CD14-positive monocyte (primary cell): ENCODE measurements around the gene RCAN2. TPM values are rescaled to one million over a fixed set of nuclear protein-coding genes. Genes with fewer than 3 reads are reported as not detected.

Experiments used
- DNase-seq, 3 donors: peaks; one replicate each; pipeline ENCODE4 v3.0.0-alpha.2; 2011 to 2022
- H2AFZ ChIP-seq: 2 replicates; pipeline ENCODE4 v1.6.0; 2012; ENCODE audit warnings: mild to moderate bottlenecking, low read depth, low read length, inconsistent platforms; ENCODE audit not compliant: insufficient read depth, poor library complexity, severe bottlenecking
- H3K27ac ChIP-seq, 2 donors: 1 replicate in 1 of 2; 2 replicates in 1 of 2; pipeline ENCODE4 v1.5.1; 2012 to 2013; ENCODE audit warnings: low read length in 2 of 2, control low read depth in 1 of 2, inconsistent platforms in 1 of 2, low read depth in 1 of 2, mild to moderate bottlenecking in 1 of 2
- H3K27me3 ChIP-seq, 2 donors: one replicate each; pipeline versions ENCODE4 v1.6.0 to v1.6.1; 2011 to 2013; ENCODE audit warnings: low read length in 2 of 2; ENCODE audit not compliant: control insufficient read depth in 2 of 2, insufficient read depth in 2 of 2
- H3K36me3 ChIP-seq, 2 donors: replicated peaks in 1 of 2; 1 replicate in 1 of 2; 2 replicates in 1 of 2; pipeline versions ENCODE4 v1.5.1 to v1.6.1; 2012 to 2013; ENCODE audit warnings: low read length in 2 of 2, control low read depth in 1 of 2, inconsistent platforms in 1 of 2, mild to moderate bottlenecking in 1 of 2; ENCODE audit not compliant: insufficient read depth in 2 of 2, control insufficient read depth in 1 of 2
- H3K4me1 ChIP-seq, 2 donors: 1 replicate in 1 of 2; 2 replicates in 1 of 2; pipeline versions ENCODE4 v1.5.1 to v1.6.1; 2012 to 2013; ENCODE audit warnings: low read length in 2 of 2, control low read depth in 1 of 2, inconsistent platforms in 1 of 2, mild to moderate bottlenecking in 1 of 2, moderate library complexity in 1 of 2; ENCODE audit not compliant: insufficient read depth in 2 of 2, control insufficient read depth in 1 of 2
- H3K4me2 ChIP-seq: replicated peaks from 2 replicates; pipeline ENCODE3; 2012; ENCODE audit warnings: low read length, moderate library complexity, mild to moderate bottlenecking; ENCODE audit not compliant: poor library complexity, severe bottlenecking; ENCODE audit errors: extremely low read depth
- H3K4me3 ChIP-seq, 3 experiments: fragments of 200-600 bp in 1 of 3; sonication (generic) in 1 of 3; replicated peaks in 1 of 3; 1 replicate in 2 of 3; 2 replicates in 1 of 3; pipeline ENCODE4 v1.5.1; 2011 to 2013; ENCODE audit warnings: low read length in 3 of 3, mild to moderate bottlenecking in 3 of 3, control low read depth in 2 of 3, low read depth in 2 of 3, inconsistent platforms in 1 of 3, moderate library complexity in 1 of 3
- H3K79me2 ChIP-seq: 2 replicates; pipeline ENCODE4 v1.6.0; 2012; ENCODE audit warnings: mild to moderate bottlenecking, control low read depth, inconsistent platforms, low read length, moderate library complexity; ENCODE audit not compliant: insufficient read depth
- H3K9ac ChIP-seq: 2 replicates; pipeline ENCODE4 v1.6.0; 2017; ENCODE audit warnings: low read length, mild to moderate bottlenecking; ENCODE audit not compliant: insufficient read depth, poor library complexity, severe bottlenecking
- H3K9me3 ChIP-seq, 2 donors: replicated peaks in 1 of 2; 1 replicate in 1 of 2; 2 replicates in 1 of 2; pipeline versions ENCODE4 v1.5.1 to v1.6.1; 2012 to 2013; ENCODE audit warnings: low read length in 2 of 2, control low read depth in 1 of 2; ENCODE audit not compliant: control insufficient read depth in 1 of 2, insufficient read depth in 1 of 2
- H4K20me1 ChIP-seq: 2 replicates; pipeline ENCODE4 v1.6.0; 2012; ENCODE audit warnings: mild to moderate bottlenecking, low read length, control low read depth, moderate library complexity; ENCODE audit not compliant: insufficient read depth
- H3K27ac Mint-ChIP-seq, 7 donors: one replicate each; pipeline ENCODE4 v1.8.0; 2020; ENCODE audit warnings: mild to moderate bottlenecking in 7 of 7, mixed read lengths in 7 of 7, moderate library complexity in 6 of 7, inconsistent platforms in 2 of 7
- H3K27me3 Mint-ChIP-seq, 3 donors: one replicate each; pipeline ENCODE4 v1.8.0; 2021 to 2022; ENCODE audit warnings: low read depth in 3 of 3, mild to moderate bottlenecking in 3 of 3, mixed read lengths in 3 of 3, moderate library complexity in 3 of 3, inconsistent platforms in 1 of 3
- H3K36me3 Mint-ChIP-seq, 2 donors: one replicate each; pipeline ENCODE4 v1.8.0; 2020; ENCODE audit warnings: mixed read lengths in 2 of 2, inconsistent platforms in 1 of 2, mild to moderate bottlenecking in 1 of 2
- H3K4me1 Mint-ChIP-seq: one replicate; pipeline ENCODE4 v1.8.0; 2020; ENCODE audit warnings: mild to moderate bottlenecking, mixed read lengths
- H3K4me3 Mint-ChIP-seq, 2 donors: one replicate each; pipeline ENCODE4 v1.8.0; 2020; ENCODE audit warnings: mild to moderate bottlenecking in 2 of 2, mixed read lengths in 2 of 2, moderate library complexity in 1 of 2
- H3K9me3 Mint-ChIP-seq, 7 donors: one replicate each; pipeline ENCODE4 v1.8.0; 2020 to 2022; ENCODE audit warnings: mixed read lengths in 7 of 7, mild to moderate bottlenecking in 6 of 7, moderate library complexity in 6 of 7, inconsistent platforms in 2 of 7
- CTCF ChIP-seq: fragments of 200-600 bp; IDR thresholded peaks from one replicate; pipeline ENCODE4 v1.8.0; 2022; ENCODE audit warnings: antibody characterized with exemption, mild to moderate bottlenecking
- WGBS: methylation state at CpG from one replicate; pipeline ENCODE4 v1.1.5; 2013; ENCODE audit warnings: missing lambda C conversion rate; ENCODE audit not compliant: insufficient coverage; 5-methylcytosine and 5-hydroxymethylcytosine counted together
- intact Hi-C, 2 donors: fragments of 100-400 bp; cut with micrococcal nuclease; formaldehyde crosslinking; loops; one replicate each; pipeline versions ENCODE4 v1.15.0 to v1.15.1; 2023
- polyA plus RNA-seq, 3 donors: library from polyadenylated mRNA; depleted of rRNA in 1 of 3; unstranded in 2 of 3; stranded (reverse) in 1 of 3; fragments of 300-500 nt in 2 of 3; fragments of >200 nt in 1 of 3; fragmentation: Illumina TruSeq in 2 of 3; gene quantifications; 1 replicate in 2 of 3; 2 replicates in 1 of 3; pipeline ENCODE4 v1.2.3, GENCODE V29; 2012 to 2021

The RCAN2 gene
- polyA plus RNA-seq, 3 donors, result not detected

GRCh38 chr6:46305833-46306232 is 185.4 kb downstream of the RCAN2 start:
- Histone ChIP-seq H2AFZ (no peak overlapping the region), H3K4me1 (no peaks in the 10 kb centered on the region), H3K79me2 (no peaks in the 10 kb centered on the region), H3K9ac (no peak overlapping the region), H3K4me2 (no peak overlapping the region), H3K27me3 (no peaks in the 10 kb centered on the region), H4K20me1 (no peaks in the 10 kb centered on the region), H3K4me3 (no peak overlapping the region), H3K36me3 (no peaks in the 10 kb centered on the region), H3K27ac (no peak overlapping the region), H3K9me3 (no peaks in the 10 kb centered on the region)
- Mint-ChIP-seq H3K27ac (no peak overlapping the region), H3K9me3 (peaks cover 0 to 6% (median 3%) of the 10 kb centered on the region in 7 donors), H3K4me3 (no peak overlapping the region), H3K27me3 (peaks cover 0 to 7% (median 2%) of the 10 kb centered on the region in 3 donors), H3K36me3 (no peaks in the 10 kb centered on the region), H3K4me1 (no peaks in the 10 kb centered on the region)
- no peak for TF ChIP-seq CTCF
- 100% methylated on average over 2 of the region's 3 CpGs for WGBS
- no peak for DNase-seq
- intact Hi-C loops, result no loop called here

GRCh38 chr6:46305236-46305635 is 186.0 kb downstream of the RCAN2 start:
- 69% methylated on average over 2 of the region's 2 CpGs for WGBS

More at GRCh38 chr6:46305236-46305635, 186.0 kb downstream of the RCAN2 start:
- H3K27ac Mint-ChIP-seq, result no peak overlapping the region
- H3K4me3 Mint-ChIP-seq, result no peak overlapping the region
- no peak for TF ChIP-seq CTCF
- no peaks in the 10 kb centered on the region for H3K36me3 Mint-ChIP-seq
- H3K9me3 Mint-ChIP-seq, result peaks cover 0 to 6% (median 3%) of the 10 kb centered on the region in 7 donors
- Histone ChIP-seq H3K79me2 (no peaks in the 10 kb centered on the region), H3K9ac (no peak overlapping the region), H3K4me3 (no peak overlapping the region), H3K4me1 (no peaks in the 10 kb centered on the region), H3K4me2 (no peak overlapping the region), H3K36me3 (no peaks in the 10 kb centered on the region), H2AFZ (no peak overlapping the region), H4K20me1 (no peaks in the 10 kb centered on the region), H3K27ac (no peak overlapping the region), H3K27me3 (no peaks in the 10 kb centered on the region), H3K9me3 (no peaks in the 10 kb centered on the region)
- H3K27me3 Mint-ChIP-seq, result peaks cover 0 to 7% (median 2%) of the 10 kb centered on the region in 3 donors
- H3K4me1 Mint-ChIP-seq, result no peaks in the 10 kb centered on the region
- no peak for DNase-seq
- intact Hi-C loops, result no loop called here
